SIG-M5 (cell line): Measurements from ENCODE around the gene NDUFA11.
"Not testable (repeated sequence)": the region's sequence is repeated elsewhere in the genome, so short reads cannot be mapped to it uniquely, and the experiment has no call there.

Experiments
- DNase-seq: peaks from one replicate; lab custom pipeline; 2025; lab: John Stamatoyannopoulos, UW

Gene NDUFA11

GRCh38 chr19:5889288-5889971 is 14.2 kb downstream of the NDUFA11 start:
- DNase-seq: no peak

- DNase-seq: not testable (repeated sequence)
Observed at GRCh38 chr19:5884065-5884811, 19.4 kb downstream of the NDUFA11 start.

GRCh38 chr19:5883157-5883873 is 20.3 kb downstream of the NDUFA11 start:
- not testable (repeated sequence) for DNase-seq

- DNase-seq: no peak
Observed at GRCh38 chr19:5882421-5882968, 21.1 kb downstream of the NDUFA11 start.

- no peak for DNase-seq
Observed at GRCh38 chr19:5881543-5882299, 21.9 kb downstream of the NDUFA11 start.

GRCh38 chr19:5880604-5881078 is 22.9 kb downstream of the NDUFA11 start:
- no peak for DNase-seq

- DNase-seq: no peak
Observed at GRCh38 chr19:5880196-5880595, 23.4 kb downstream of the NDUFA11 start.

- DNase-seq: no peak
Observed at GRCh38 chr19:5877882-5878281, 25.7 kb downstream of the NDUFA11 start.

- DNase-seq: no peak
Observed at GRCh38 chr19:5877427-5877826, 26.2 kb downstream of the NDUFA11 start.

- not testable (repeated sequence) for DNase-seq
Observed at GRCh38 chr19:5874496-5874895, 29.1 kb downstream of the NDUFA11 start.

GRCh38 chr19:5873617-5874199 is 29.9 kb downstream of the NDUFA11 start:
- no peak for DNase-seq

- no peak for DNase-seq
Observed at GRCh38 chr19:5870986-5871394, 32.6 kb downstream of the NDUFA11 start.

GRCh38 chr19:5867201-5868136 is 36.1 kb downstream of the NDUFA11 start:
- DNase-seq: no peak

- DNase-seq: no peak
Observed at GRCh38 chr19:5865772-5866171, 37.8 kb downstream of the NDUFA11 start.

- DNase-seq: no peak
Observed at GRCh38 chr19:5864725-5865486, 38.7 kb downstream of the NDUFA11 start.

GRCh38 chr19:5864013-5864720 is 39.4 kb downstream of the NDUFA11 start:
- no peak for DNase-seq

- DNase-seq: no peak
Observed at GRCh38 chr19:5863030-5863665, 40.4 kb downstream of the NDUFA11 start.
